OCI-LY1 (cell line): ENCODE results near the gene IGF2R.

Experiments
- H2AFZ ChIP-seq: fragments of 200-600 bp; sonication (generic), shearing (Covaris generic); 2 replicates; pipeline ENCODE4 v1.6.0; 2014; ENCODE audit warnings: antibody characterized with exemption, mild to moderate bottlenecking, low read length
- H3F3A ChIP-seq: fragments of 200-600 bp; sonication (generic), shearing (Covaris generic); 2 replicates; pipeline ENCODE4 v1.6.0; 2014; ENCODE audit warnings: mild to moderate bottlenecking, antibody characterized with exemption, low read length, moderate library complexity; ENCODE audit not compliant: insufficient read depth
- H3K27ac ChIP-seq: fragments of 200-600 bp; sonication (generic); 2 replicates; pipeline ENCODE4 v1.5.1; 2014; ENCODE audit warnings: low read length, mixed run types, mild to moderate bottlenecking, low read depth; ENCODE audit not compliant: poor library complexity, severe bottlenecking
- H3K27me3 ChIP-seq: fragments of 200-600 bp; sonication (generic); 2 replicates; pipeline ENCODE4 v1.6.0; 2014; ENCODE audit warnings: antibody characterized with exemption, mild to moderate bottlenecking, low read length, moderate library complexity; ENCODE audit not compliant: insufficient read depth
- H3K36me3 ChIP-seq: fragments of 200-600 bp; sonication (generic); 2 replicates; pipeline ENCODE4 v1.6.1; 2014; ENCODE audit warnings: mild to moderate bottlenecking, antibody characterized with exemption, low read length, moderate library complexity, mixed read lengths; ENCODE audit not compliant: insufficient read depth
- H3K4me1 ChIP-seq: fragments of 200-600 bp; sonication (generic); 2 replicates; pipeline ENCODE4 v1.5.1; 2014; ENCODE audit warnings: mild to moderate bottlenecking, low read length, moderate library complexity; ENCODE audit not compliant: insufficient read depth, severe bottlenecking
- H3K4me2 ChIP-seq: fragments of 200-600 bp; sonication (generic), shearing (Covaris generic); 2 replicates; pipeline ENCODE4 v1.6.1; 2014; ENCODE audit warnings: low read length
- H3K4me3 ChIP-seq: fragments of 200-600 bp; sonication (generic); 2 replicates; pipeline ENCODE4 v1.5.1; 2014; ENCODE audit warnings: low read length, low read depth, mild to moderate bottlenecking, mixed read lengths; ENCODE audit not compliant: poor library complexity, severe bottlenecking
- H3K79me2 ChIP-seq: fragments of 200-600 bp; shearing (Covaris generic); 2 replicates; pipeline ENCODE4 v1.6.1; 2016; ENCODE audit warnings: mixed run types, low read length, mixed read lengths; ENCODE audit not compliant: insufficient read depth
- H3K9ac ChIP-seq: fragments of 200-600 bp; sonication (generic), shearing (Covaris generic); 2 replicates; pipeline ENCODE4 v1.6.1; 2014; ENCODE audit warnings: mild to moderate bottlenecking, low read length, mixed read lengths
- H3K9me2 ChIP-seq: fragments of 200-600 bp; sonication (generic), shearing (Covaris generic); 2 replicates; pipeline ENCODE4 v1.6.1; 2014; ENCODE audit warnings: low read depth, mild to moderate bottlenecking, low read length, mixed read lengths
- H3K9me3 ChIP-seq: fragments of 200-600 bp; shearing (Covaris generic); 2 replicates; pipeline ENCODE4 v1.6.1; 2014; ENCODE audit warnings: low read length, mixed read lengths
- H4K20me1 ChIP-seq: fragments of 200-600 bp; sonication (generic), shearing (Covaris generic); 2 replicates; pipeline ENCODE4 v1.6.0; 2016; ENCODE audit warnings: mild to moderate bottlenecking, low read length; ENCODE audit not compliant: insufficient read depth
- CTCF ChIP-seq: fragments of 200-600 bp; sonication (generic), shearing (Covaris generic); IDR thresholded peaks from 2 replicates; pipeline ENCODE4 v1.5.1; 2017; ENCODE audit warnings: mild to moderate bottlenecking, antibody characterized with exemption, low read length, moderate library complexity, mixed read lengths
- EZH2 ChIP-seq: fragments of 200-600 bp; sonication (generic), shearing (Covaris generic); IDR thresholded peaks from 2 replicates; pipeline ENCODE4 v1.8.0; 2017; ENCODE audit warnings: borderline replicate concordance, mixed run types, mild to moderate bottlenecking, antibody characterized with exemption, low read length, moderate library complexity, mixed read lengths

Gene IGF2R

GRCh38 chr6:159951772-159952171 is 17.1 kb upstream of the IGF2R start:
- Histone ChIP-seq H3K4me3 (no peak overlapping the region), H3K9ac (no peak overlapping the region), H3K4me1 (no peaks in the 10 kb centered on the region), H2AFZ (no peak overlapping the region), H3K27ac (no peak overlapping the region), H3K9me3 (no peaks in the 10 kb centered on the region), H3K36me3 (no peaks in the 10 kb centered on the region), H4K20me1 (no peaks in the 10 kb centered on the region), H3K4me2 (no peak overlapping the region), H3F3A (no peaks in the 10 kb centered on the region), H3K79me2 (no peaks in the 10 kb centered on the region), H3K9me2 (no peaks in the 10 kb centered on the region), H3K27me3 (no peaks in the 10 kb centered on the region; the same call in 1 of the 2 replicates)
- TF ChIP-seq CTCF (no peak), EZH2 (no peak)

GRCh38 chr6:159952289-159953005 is 16.4 kb upstream of the IGF2R start:
- TF ChIP-seq CTCF (no peak), EZH2 (no peak)
- no peaks in the 10 kb centered on the region; the same call in 1 of the 2 replicates for H3K27me3 ChIP-seq
- no peaks in the 10 kb centered on the region for H4K20me1 ChIP-seq
- H3K36me3 ChIP-seq, result no peaks in the 10 kb centered on the region
- H3K27ac ChIP-seq, result no peak overlapping the region
- H3K4me2 ChIP-seq, result no peak overlapping the region
- no peaks in the 10 kb centered on the region for H3K4me1 ChIP-seq
- H2AFZ ChIP-seq, result no peak overlapping the region
- no peaks in the 10 kb centered on the region for H3F3A ChIP-seq
- no peaks in the 10 kb centered on the region for H3K79me2 ChIP-seq
- H3K4me3 ChIP-seq, result no peak overlapping the region
- H3K9me2 ChIP-seq, result no peaks in the 10 kb centered on the region
- H3K9ac ChIP-seq, result no peak overlapping the region
- H3K9me3 ChIP-seq, result no peaks in the 10 kb centered on the region

GRCh38 chr6:159953091-159953601 is 15.7 kb upstream of the IGF2R start:
- no peak overlapping the region for H3K9ac ChIP-seq
- H4K20me1 ChIP-seq, result no peaks in the 10 kb centered on the region
- H2AFZ ChIP-seq, result no peak overlapping the region
- H3K79me2 ChIP-seq, result no peaks in the 10 kb centered on the region
- H3F3A ChIP-seq, result no peaks in the 10 kb centered on the region
- H3K4me3 ChIP-seq, result no peak overlapping the region
- H3K4me1 ChIP-seq, result no peaks in the 10 kb centered on the region
- H3K4me2 ChIP-seq, result no peak overlapping the region
- H3K36me3 ChIP-seq, result no peaks in the 10 kb centered on the region
- H3K9me3 ChIP-seq, result no peaks in the 10 kb centered on the region
- H3K9me2 ChIP-seq, result no peaks in the 10 kb centered on the region
- H3K27ac ChIP-seq, result no peak overlapping the region
- H3K27me3 ChIP-seq, result no peaks in the 10 kb centered on the region; the same call in 1 of the 2 replicates
- TF ChIP-seq CTCF (no peak), EZH2 (no peak)
